ENCODE data around the gene FSTL4. TPM values are rescaled to one million over a fixed set of nuclear protein-coding genes. Genes with fewer than 3 reads are reported as not detected.

FSTL4 gene
- polyA plus RNA-seq, 1 donor from 2014 or later = 0.57 TPM

DNA sequence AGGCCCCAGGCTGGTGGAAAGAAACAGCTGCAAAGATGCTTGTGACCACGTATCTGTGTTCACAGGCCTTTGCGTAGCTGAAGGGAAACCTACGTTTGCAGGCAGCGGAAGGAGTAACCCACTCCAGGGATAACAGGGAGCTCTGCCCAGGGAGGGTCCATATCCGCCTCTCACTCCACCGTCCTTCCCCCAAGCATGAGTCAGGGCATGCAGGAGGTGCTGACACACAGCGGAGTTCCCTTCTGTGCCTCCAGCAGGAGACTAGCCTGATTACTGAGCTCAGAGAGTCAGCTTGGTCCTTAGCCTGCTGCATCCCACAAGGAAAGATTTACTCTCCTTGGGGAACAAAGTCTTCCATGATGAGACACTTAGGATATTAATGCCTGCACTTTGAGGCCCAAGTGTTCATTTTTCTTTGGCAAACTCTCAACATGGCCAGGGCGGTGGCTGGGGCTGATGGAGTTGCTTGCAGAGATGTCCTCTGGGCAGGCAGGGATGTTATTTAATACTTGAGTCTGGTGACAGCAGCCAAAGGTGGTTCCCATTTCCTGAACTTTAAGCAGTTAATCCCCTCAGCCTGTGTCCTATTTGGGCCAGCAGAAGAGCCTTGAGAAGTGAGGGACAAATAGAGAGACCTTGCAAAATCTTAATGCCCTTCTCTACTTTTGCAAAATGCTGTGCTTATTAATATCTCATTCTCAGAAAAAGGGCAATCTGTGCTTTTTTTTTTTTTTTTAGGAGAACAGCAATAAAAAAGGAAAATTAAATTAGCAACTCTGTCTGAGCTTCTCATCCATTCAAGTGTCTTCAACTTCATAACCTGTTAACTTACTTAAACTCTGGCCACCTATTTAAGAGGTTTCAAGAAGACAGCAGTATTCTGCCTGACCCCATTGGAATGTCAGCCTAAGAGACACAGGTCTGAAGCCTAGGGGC is 338.4 kb downstream of the FSTL4 start:
- H3K4me3 ChIP-seq (ENCODE audit: low read length) = no peak overlapping the region
- H3K79me2 ChIP-seq (replicated peaks; ENCODE audit: insufficient read depth, low read length) = no peaks in the 10 kb centered on the region
- no peaks in the 10 kb centered on the region for H3K9me2 ChIP-seq (ENCODE audit: insufficient read depth, low read length)
- no peaks in the 10 kb centered on the region for H4K20me1 ChIP-seq (ENCODE audit: insufficient read depth)
- no peaks in the 10 kb centered on the region for H3K27me3 ChIP-seq (ENCODE audit: insufficient read depth, low read depth, low read length)
- H2AFZ ChIP-seq (ENCODE audit: low read depth, low read length) = no peak overlapping the region
- H3K27ac ChIP-seq (ENCODE audit: low read length) = no peak overlapping the region
- H3K9ac ChIP-seq (ENCODE audit: low read length) = no peak overlapping the region
- no peaks in the 10 kb centered on the region for H3K9me3 ChIP-seq (ENCODE audit: low read length)
- no peaks in the 10 kb centered on the region for H3F3A ChIP-seq (ENCODE audit: insufficient read depth, low read length, poor library complexity, severe bottlenecking)
- H3K36me3 ChIP-seq (ENCODE audit: insufficient read depth, low read length) = no peaks in the 10 kb centered on the region
- no peak overlapping the region for H3K4me2 ChIP-seq (ENCODE audit: low read length)
- TF ChIP-seq, protein P1, sequence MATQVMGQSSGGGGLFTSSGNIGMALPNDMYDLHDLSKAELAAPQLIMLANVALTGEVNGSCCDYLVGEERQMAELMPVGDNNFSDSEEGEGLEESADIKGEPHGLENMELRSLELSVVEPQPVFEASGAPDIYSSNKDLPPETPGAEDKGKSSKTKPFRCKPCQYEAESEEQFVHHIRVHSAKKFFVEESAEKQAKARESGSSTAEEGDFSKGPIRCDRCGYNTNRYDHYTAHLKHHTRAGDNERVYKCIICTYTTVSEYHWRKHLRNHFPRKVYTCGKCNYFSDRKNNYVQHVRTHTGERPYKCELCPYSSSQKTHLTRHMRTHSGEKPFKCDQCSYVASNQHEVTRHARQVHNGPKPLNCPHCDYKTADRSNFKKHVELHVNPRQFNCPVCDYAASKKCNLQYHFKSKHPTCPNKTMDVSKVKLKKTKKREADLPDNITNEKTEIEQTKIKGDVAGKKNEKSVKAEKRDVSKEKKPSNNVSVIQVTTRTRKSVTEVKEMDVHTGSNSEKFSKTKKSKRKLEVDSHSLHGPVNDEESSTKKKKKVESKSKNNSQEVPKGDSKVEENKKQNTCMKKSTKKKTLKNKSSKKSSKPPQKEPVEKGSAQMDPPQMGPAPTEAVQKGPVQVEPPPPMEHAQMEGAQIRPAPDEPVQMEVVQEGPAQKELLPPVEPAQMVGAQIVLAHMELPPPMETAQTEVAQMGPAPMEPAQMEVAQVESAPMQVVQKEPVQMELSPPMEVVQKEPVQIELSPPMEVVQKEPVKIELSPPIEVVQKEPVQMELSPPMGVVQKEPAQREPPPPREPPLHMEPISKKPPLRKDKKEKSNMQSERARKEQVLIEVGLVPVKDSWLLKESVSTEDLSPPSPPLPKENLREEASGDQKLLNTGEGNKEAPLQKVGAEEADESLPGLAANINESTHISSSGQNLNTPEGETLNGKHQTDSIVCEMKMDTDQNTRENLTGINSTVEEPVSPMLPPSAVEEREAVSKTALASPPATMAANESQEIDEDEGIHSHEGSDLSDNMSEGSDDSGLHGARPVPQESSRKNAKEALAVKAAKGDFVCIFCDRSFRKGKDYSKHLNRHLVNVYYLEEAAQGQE (IDR thresholded peaks at IDR 0.05; ENCODE audit: borderline replicate concordance) = no peak
- TF ChIP-seq EP300 (conservative IDR thresholded peaks at IDR 0.05; ENCODE audit: poor library complexity, severe bottlenecking) (no peak), EZH2 (IDR thresholded peaks at IDR 0.05; ENCODE audit: borderline replicate concordance, insufficient read depth, low read length, poor library complexity, severe bottlenecking) (no peak), RAD21 (conservative IDR thresholded peaks at IDR 0.05) (no peak), SMC3 (conservative IDR thresholded peaks at IDR 0.05; ENCODE audit: poor library complexity) (no peak), MXI1 (conservative IDR thresholded peaks at IDR 0.05; ENCODE audit: poor library complexity, severe bottlenecking) (no peak), TAF1 (IDR thresholded peaks at IDR 0.05; ENCODE audit: low read depth) (no peak), POLR2AphosphoS5 (IDR thresholded peaks at IDR 0.05) (no peak)
- TF ChIP-seq, protein P2, sequence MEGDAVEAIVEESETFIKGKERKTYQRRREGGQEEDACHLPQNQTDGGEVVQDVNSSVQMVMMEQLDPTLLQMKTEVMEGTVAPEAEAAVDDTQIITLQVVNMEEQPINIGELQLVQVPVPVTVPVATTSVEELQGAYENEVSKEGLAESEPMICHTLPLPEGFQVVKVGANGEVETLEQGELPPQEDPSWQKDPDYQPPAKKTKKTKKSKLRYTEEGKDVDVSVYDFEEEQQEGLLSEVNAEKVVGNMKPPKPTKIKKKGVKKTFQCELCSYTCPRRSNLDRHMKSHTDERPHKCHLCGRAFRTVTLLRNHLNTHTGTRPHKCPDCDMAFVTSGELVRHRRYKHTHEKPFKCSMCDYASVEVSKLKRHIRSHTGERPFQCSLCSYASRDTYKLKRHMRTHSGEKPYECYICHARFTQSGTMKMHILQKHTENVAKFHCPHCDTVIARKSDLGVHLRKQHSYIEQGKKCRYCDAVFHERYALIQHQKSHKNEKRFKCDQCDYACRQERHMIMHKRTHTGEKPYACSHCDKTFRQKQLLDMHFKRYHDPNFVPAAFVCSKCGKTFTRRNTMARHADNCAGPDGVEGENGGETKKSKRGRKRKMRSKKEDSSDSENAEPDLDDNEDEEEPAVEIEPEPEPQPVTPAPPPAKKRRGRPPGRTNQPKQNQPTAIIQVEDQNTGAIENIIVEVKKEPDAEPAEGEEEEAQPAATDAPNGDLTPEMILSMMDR (IDR thresholded peaks at IDR 0.05; ENCODE audit: poor library complexity, severe bottlenecking) = no peak

DNA sequence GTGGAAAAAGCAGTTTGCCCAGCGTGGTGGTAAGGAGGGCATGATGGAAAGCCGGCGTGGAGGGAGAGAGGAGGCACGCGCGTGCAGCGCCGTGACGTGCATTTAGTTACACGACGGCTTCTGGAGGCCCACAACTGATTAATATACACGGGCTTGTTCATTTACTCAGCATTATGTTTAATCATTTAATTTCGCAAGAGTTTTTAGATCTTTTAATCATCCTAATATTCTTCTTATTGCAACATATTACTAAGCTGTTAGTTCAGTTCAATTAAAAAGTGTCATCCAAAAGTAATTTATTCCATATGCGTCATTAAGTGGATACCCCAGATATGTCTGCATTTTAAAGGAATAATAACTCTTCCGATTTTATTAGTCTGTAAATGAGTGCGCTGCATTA is 340.0 kb downstream of the FSTL4 start:
- Histone ChIP-seq H3F3A (ENCODE audit: insufficient read depth, low read length, poor library complexity, severe bottlenecking) (no peaks in the 10 kb centered on the region), H4K20me1 (ENCODE audit: insufficient read depth) (no peaks in the 10 kb centered on the region), H3K4me3 (ENCODE audit: low read length) (no peak overlapping the region), H3K36me3 (ENCODE audit: insufficient read depth, low read length) (no peaks in the 10 kb centered on the region), H3K4me2 (ENCODE audit: low read length) (no peak overlapping the region), H3K9me2 (ENCODE audit: insufficient read depth, low read length) (no peaks in the 10 kb centered on the region), H3K9me3 (ENCODE audit: low read length) (no peaks in the 10 kb centered on the region), H3K27me3 (ENCODE audit: insufficient read depth, low read depth, low read length) (no peaks in the 10 kb centered on the region), H3K27ac (ENCODE audit: low read length) (no peak overlapping the region), H2AFZ (ENCODE audit: low read depth, low read length) (no peak overlapping the region), H3K9ac (ENCODE audit: low read length) (no peak overlapping the region), H3K79me2 (replicated peaks; ENCODE audit: insufficient read depth, low read length) (no peaks in the 10 kb centered on the region)
- TF ChIP-seq TAF1 (IDR thresholded peaks at IDR 0.05; ENCODE audit: low read depth) = no peak
- TF ChIP-seq SMC3 (conservative IDR thresholded peaks at IDR 0.05; ENCODE audit: poor library complexity) = no peak
- no peak for TF ChIP-seq EZH2 (IDR thresholded peaks at IDR 0.05; ENCODE audit: borderline replicate concordance, insufficient read depth, low read length, poor library complexity, severe bottlenecking)
- no peak for TF ChIP-seq MXI1 (conservative IDR thresholded peaks at IDR 0.05; ENCODE audit: poor library complexity, severe bottlenecking)
- TF ChIP-seq, protein P2 (IDR thresholded peaks at IDR 0.05; ENCODE audit: poor library complexity, severe bottlenecking) = no peak
- no peak for TF ChIP-seq EP300 (conservative IDR thresholded peaks at IDR 0.05; ENCODE audit: poor library complexity, severe bottlenecking)
- TF ChIP-seq, protein P1 (IDR thresholded peaks at IDR 0.05; ENCODE audit: borderline replicate concordance) = no peak
- no peak for TF ChIP-seq POLR2AphosphoS5 (IDR thresholded peaks at IDR 0.05)
- TF ChIP-seq RAD21 (conservative IDR thresholded peaks at IDR 0.05) = no peak

Data from neural cell (in vitro differentiated cells).